ENCODE measurements around the gene ISOC2. TPM values are rescaled to one million over a fixed set of nuclear protein-coding genes. Genes with fewer than 3 reads are reported as not detected.

The ISOC2 gene
- polyA plus RNA-seq, 4 donors, result 33.8 to 59.3 (median 42.8) TPM

DNA sequence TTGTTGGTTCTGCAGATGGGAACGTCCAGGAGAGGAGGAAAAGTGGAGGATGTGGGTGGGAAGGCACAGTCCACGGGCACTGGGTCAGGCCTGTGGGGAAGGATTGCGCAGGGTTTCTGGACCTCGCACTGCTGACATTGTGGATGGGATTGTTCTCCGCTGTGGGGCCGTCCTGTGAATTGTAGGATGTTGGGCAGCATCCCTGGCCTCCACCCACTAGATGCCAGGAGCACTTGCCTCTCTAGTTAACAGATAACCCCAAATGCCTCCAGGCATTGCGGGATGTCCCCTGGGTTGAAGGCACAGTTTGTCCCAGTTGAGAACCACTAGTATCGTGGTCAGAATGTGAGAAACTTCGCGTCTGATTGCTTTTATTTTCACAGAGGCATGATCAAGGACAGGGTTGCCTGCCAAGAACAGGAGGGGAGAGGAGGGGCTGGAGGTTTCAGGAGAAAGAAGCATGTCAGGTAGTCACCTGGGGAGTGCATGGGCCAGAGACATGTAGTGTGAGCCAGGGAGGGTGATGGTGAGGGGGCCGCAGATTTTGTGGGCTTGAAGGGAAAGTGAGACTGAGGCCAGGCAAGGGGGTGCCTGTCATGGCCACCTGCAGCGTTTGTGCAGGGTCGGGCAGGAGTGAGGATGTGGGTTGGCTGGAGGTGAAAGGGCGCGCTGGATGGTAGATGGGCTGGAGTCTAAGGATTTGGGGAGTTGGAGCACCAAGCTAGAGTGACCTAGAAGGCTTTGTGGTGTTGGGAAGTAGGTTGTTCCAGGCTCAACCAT lies 18.2 kb upstream of the ISOC2 start:
- DNase-seq (ENCODE audit: low read depth in 4 of 4, low spot score in 2 of 4), result no peak

GRCh38 chr19:55479045-55479444 lies 17.6 kb upstream of the ISOC2 start:
- DNase-seq (ENCODE audit: low read depth in 4 of 4, low spot score in 2 of 4), result no peak

DNA sequence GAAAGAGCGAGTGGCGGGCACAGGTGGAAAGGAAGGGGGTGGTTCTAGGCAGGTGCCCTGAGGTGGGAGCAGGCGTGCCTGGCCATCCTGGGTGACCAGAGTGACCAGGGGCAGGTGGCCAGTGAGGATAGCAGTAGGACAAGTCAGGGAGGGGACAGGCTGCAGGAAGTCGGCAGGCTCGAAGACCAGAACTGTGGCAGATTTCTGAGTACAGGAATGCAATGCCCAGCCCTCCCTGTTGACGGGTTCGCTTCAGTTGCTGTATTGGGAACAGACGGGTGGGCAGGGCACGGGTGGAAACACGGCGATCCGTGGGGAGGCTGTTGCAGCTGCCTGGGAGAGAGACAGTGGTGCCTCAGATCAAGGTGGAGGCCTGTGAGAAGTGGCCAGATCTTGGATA lies 16.9 kb upstream of the ISOC2 start:
- no peak for DNase-seq (ENCODE audit: low read depth in 4 of 4, low spot score in 2 of 4)

GRCh38 chr19:55477905-55478304 lies 16.5 kb upstream of the ISOC2 start:
- no peak for DNase-seq (ENCODE audit: low read depth in 4 of 4, low spot score in 2 of 4)

DNA sequence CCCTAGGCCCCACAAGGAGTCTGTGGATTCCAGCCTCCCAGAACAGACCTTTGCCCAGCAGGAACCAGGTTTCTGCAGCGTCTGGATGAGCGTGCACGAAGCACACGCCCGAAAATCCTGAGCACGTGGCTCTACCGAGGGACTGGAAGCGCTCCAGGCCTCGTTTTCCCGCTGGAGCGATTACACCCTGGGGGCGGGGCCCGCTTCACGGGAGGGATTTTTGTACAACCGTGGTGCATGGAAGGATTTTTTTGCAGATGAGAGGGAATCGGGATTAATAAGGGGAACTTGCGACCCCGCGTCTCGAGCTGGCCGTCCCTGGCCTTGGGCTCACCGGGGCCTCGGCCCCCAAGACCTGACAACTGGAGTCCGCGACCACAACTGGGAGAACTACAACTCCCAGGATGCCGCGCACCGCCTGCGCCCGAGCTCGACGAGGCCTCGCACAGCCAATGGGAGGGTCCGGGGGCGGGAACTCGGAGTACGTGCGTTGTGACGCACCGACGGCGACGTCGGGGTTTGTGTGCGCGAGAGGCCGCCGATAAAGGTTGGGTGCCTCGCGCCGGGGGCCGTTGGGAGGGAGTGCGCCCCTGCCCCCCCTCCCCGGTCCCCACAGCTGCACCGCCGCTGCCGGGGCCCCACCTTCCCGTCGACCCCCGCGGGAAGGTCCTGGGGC lies 14.8 kb upstream of the ISOC2 start, which contains the start of gene ZNF628:
ZNF628 (plus strand) TSS at position 518 of the 676 bp plus-strand sequence. CDS start 3,294 bp downstream, outside the sequence.
- DNase-seq (ENCODE audit: low read depth in 4 of 4, low spot score in 2 of 4), result peak; percentile 90 to 98 (median 96)

DNA sequence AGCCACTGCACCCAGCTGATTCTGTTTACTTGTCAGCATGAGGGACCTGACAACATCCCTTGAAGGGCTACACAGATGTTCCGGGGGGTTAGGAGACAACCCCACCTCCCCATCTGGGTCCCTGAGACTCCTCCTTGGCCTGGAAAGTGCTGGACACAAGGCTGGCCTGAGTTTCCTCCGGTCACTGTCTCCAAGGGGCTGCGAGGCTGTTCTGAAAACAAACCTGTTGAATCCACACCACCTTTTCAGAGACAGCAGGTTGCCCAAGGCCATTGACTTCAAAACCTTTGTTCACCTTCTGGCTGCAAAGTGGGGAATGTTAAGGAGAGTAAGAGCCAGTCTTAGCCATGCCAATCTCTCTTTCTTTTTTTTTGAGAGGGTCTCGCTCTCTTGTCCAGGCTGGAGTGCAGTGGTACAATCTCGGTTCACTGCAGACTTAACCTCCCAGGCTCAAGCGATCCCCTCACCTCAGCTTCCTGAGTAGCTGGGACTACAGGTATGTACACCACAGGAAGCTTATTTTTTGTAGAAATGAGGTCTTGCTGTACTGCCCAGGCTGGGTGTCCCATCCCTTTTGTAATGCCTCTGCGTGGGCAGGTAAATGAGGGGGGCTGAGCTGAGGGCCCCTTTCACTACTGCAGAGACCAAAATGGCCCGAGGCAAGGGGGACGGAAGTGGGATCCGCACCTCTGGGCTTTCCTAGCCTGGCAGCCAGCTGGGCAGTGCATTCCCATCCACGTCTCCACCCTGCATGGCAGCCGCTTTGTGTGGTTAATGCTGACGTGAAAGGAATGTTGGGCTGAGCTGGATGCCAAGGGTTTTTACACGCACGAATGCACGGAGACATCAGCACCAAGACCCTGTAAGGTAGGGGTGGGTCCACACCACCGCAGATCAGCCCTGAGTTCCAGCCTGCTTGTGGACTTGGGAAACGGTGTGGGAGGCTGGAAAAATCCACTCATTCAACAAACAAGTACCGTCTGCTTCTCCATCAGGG lies 13.1 kb upstream of the ISOC2 start:
- DNase-seq (ENCODE audit: low read depth in 4 of 4, low spot score in 2 of 4), result no peak

DNA sequence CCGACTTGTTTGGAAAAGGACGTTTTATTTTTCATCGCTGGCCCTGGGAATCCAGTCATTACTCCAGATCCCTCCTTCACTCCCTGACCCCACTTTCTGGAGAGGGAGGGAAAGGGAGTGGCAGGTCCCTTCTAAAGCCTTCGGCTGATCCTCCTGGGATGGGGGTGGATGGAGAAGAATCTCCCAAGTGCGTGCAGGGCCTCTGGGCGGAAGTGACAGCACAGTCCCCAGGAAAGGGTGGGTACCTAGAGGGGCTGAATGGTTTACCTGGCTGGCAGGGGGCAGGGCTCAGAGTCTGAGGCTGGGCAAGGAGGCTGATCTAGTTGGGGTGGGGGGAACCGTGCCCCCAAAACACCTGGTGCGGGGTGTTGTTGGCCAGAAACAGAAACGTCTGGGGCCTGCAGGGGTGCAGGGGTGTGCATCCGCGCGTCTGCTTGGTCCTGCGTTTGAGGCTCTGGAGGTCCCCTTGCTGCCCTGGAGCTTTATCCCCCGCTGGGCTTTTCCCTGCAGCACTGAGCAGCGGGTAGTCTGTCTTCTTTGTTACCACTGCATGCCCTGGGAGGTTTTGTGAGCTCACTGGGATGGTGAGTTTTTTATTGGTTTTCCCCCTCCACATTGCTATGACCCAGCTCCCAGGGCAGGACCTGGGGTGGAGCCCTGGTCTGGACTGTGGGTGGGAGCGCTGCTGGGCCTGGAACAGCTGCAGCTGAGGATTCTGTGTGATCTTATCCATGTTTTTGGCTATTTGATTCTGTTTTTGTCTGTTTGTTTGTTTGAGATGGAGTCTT lies 12.0 kb upstream of the ISOC2 start:
- DNase-seq (ENCODE audit: low read depth in 4 of 4, low spot score in 2 of 4), result no peak

DNA sequence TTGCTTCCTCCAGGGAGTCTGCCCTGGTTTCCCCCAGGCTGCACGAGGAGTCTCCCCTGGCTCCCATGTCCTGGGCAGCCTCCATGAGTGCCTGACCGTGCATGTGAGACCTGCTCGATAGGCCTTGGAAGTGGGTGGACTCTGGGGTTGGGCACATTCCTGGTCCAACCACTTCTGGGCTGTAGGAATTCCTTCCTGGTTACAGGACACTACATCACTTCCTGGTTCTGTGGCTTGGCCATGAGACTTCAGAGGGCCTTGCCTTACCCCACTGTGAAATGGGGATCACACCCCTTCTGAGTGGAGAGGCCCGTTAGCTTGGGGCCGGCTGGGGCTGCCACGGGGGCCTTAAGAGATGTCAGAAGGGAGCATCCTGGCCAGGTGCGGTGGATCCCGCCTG lies 11.0 kb upstream of the ISOC2 start:
- DNase-seq (ENCODE audit: low read depth in 4 of 4, low spot score in 2 of 4), result no peak

DNA sequence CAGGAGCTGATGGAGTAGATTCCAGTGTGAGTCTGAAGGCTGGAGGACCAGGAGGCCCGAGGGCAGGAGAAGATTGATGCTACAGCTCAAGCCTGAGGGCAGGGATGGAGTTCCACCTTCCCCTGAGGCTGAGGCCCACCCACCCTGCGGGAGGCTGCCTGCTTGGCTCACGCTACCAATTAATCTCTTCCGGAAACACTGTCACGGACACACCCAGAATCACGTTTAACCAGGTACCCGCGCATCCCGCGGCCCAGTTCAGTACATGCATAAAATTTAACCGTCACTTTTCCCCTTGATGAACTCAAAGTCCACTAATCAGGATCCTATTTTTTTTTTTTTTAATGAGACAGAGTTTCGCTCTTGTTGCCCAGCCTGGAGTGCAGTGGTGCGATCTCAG lies 9.8 kb upstream of the ISOC2 start:
- no peak for DNase-seq (ENCODE audit: low read depth in 4 of 4, low spot score in 2 of 4)

DNA sequence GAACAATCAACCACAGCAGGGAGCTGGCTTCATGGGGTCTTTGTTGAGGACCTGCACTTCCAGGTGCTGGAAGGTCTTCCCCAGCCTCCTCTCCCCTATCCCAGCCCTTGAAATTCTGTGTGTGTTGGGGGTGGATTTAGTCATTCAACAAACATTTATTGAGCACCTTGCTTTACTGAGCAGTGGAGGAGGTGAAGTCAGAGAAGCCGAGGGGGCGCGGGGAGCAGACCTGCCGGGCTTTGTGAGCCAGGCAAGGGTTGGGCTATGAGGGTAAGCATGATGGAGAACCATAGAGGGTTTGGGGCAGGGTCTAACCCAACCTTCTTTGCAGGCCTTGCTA lies 6.6 kb upstream of the ISOC2 start:
- DNase-seq (ENCODE audit: low read depth in 4 of 4, low spot score in 2 of 4), result no peak

DNA sequence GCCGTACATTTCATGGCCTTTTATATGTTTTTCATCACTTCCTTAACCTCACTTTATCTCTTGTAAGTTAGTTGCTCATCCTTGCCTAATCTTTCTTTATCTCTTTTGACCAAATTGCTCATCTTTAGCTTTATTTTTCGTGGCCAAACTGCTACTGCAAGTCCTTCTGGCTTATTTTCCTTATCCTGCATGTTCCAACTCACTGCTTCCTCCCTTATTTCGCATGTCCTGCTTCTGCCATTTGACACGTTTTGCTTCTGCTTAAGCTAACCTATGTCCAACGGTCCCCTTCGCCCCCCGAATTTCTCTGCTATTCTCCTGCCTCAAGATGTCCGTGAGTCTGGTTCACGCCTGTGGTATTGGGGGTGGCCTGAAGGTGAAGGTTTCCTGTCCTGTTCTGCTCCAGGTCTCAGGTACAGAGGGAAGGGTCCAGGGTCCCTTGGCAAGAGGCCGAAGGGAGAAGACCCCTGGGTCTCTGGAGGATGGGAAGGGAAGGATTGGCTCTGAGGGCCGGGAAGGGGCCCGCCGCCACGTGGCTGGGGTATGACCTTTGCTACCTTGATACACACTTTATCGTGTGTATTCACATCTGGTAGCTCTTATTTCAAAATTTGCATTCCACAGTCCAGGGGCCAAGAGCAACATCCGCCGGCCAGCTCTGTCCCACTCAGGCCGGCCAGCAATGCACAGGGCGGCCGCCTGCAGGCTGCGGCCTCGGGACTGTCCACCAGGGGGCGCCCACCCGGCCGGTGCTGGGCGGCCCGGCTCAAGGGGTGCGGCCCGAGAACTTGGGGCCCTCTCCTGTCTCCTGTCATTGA lies 6.0 kb upstream of the ISOC2 start:
- no peak for DNase-seq (ENCODE audit: low read depth in 4 of 4, low spot score in 2 of 4)

- no peak for DNase-seq (ENCODE audit: low read depth in 4 of 4, low spot score in 2 of 4)
Observed at GRCh38 chr19:55466241-55466614, 4.8 kb upstream of the ISOC2 start.

DNA sequence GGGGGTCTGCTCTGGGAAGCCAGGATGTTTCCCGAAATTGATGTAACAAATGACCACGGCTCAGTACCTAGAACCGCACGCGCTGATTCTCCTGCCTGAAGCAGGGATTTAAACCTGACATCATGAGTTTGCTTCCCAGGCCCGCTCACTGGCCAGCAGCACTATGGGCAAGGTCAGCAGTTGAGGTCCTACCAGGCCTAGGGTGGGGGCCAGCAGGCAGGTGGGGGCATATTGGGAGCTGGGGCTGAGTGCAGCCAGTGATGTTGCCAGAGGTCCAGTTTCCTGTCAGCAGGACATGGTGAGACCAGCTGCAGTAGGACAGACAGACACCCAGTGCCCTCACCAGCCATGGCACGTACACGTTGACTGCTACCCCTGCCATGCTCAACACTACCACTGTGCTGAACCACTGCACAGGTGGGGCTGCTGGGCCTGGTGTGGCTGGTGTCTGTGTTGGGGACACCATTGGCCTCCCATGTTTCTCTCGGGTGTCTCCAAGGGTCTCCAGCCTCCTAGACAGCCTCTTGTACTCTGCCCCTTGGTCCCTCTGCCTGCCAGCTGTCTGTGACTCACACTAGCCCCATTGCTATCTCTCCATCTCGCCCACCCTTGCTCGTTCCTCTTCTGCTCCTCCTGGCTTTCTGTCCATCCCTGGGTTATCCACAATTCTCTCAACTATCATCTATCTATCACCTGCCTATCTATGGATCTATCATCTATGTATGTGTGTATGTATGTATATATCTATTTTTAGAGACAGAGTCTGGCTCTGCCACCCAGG lies 4.2 kb upstream of the ISOC2 start:
- DNase-seq (ENCODE audit: low read depth in 4 of 4, low spot score in 2 of 4), result no peak

DNA sequence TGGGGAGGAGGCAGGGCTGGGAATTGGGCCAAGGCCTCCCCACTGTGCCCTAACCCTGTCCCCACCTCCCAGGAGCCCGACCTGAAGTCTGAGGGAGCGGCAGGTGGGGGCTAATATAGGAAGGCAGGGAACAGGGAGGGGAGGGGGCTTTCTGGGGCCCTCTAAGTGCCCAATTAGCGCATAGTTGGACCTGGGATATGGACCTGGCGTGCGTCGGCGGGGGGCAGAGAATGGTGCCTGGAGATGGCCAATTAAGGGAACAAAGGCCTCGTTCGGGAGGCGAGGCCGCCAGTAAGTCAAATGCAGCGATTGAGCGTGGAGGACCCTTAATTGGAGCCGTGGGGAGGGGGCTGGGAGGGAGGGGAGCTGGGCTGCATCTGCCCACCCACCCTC lies 3.2 kb upstream of the ISOC2 start, which contains the start of gene C19orf85:
C19orf85 (minus strand) TSS at position 90 of the 393 bp plus-strand sequence. CDS start 197 bp downstream, outside the sequence.
- no peak for DNase-seq (ENCODE audit: low read depth in 4 of 4, low spot score in 2 of 4)

DNA sequence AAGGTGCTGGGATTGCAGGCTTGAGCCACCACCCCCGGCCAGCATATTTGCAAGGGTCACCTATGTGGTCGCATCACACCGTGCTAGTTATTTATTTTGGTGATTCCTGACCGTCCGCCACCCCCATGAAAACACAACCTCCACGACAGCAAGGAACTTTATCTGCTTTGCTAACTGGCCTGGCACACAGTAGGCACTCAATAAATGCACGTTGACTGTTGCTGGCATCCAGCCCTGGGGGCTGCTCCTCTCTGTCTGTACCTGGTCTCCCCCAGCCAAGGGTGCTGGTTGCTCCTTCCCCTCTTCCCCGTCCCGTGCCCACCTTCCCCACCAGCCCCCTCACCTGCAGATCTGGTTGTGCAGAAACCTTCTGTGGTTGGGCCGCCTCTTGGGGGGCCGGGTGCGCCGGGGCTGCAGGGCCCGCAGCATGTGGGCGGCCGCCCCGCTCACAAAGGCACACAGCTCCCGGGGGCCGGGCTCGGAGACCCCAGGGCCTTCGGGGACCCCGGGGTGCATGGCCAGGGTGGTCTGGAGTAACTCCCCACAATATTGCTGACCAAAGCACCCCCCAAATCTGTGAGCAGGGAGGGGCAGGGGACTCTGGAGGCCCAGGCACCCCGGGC lies 2.7 kb upstream of the ISOC2 start:
- no peak for DNase-seq (ENCODE audit: low read depth in 4 of 4, low spot score in 2 of 4)

- DNase-seq (ENCODE audit: low read depth in 4 of 4, low spot score in 2 of 4), result no peak
Observed at GRCh38 chr19:55463583-55464031, 2.2 kb upstream of the ISOC2 start.

- no peak for DNase-seq (ENCODE audit: low read depth in 4 of 4, low spot score in 2 of 4)
Observed at GRCh38 chr19:55462722-55463121, 1.3 kb upstream of the ISOC2 start.
